ENCODE measurements around the gene TSEN2. TPM values are rescaled to one million over a fixed set of nuclear protein-coding genes. Genes with fewer than 3 reads are reported as not detected.

Gene TSEN2
- total and polyA plus RNA-seq, 2 of the 13 experiments (the other 11 are each of a cell fraction or from before 2014, with no cell fraction given): 11.0 to 17.3 TPM

- TF ChIP-seq HIC2 (CRISPR knock-in tag; IDR thresholded peaks at IDR 0.05; ENCODE audit: low read depth): no peak
Measured at GRCh38 chr3:12472000-12472610, 12.2 kb upstream of the TSEN2 start (continued).

- POLR2A ChIA-PET: no interaction called here
- intact Hi-C loops (cut with micrococcal nuclease; ENCODE audit: unreplicated experiment) (no loop called here), in situ Hi-C loops (cut with HindIII; ENCODE audit: extremely low pct_ligation_motif_present, low pct_unique_long_range_greater_than_20kb) (no loop called here)
- no peak for FAIRE-seq
- no TSS peak for BruUV-seq (replicated peaks)
- ATAC-seq: no peak
- 85% methylated on average over 5 of the region's 5 CpGs for WGBS (ENCODE audit: low lambda C conversion rate)
- H3K9ac ChIP-seq (ENCODE audit: insufficient read depth, low read depth, low read length): no peak overlapping the region
- H2AFZ ChIP-seq (ENCODE audit: low read length): no peak overlapping the region
- H3K4me3 ChIP-seq (replicated peaks in 1 of 3; ENCODE audit: insufficient read depth in 1 of 3, low read depth in 2 of 3, low read length in 3 of 3): no peak overlapping the region
- no peaks in the 10 kb centered on the region for H3K79me2 ChIP-seq (ENCODE audit: insufficient read depth, low read length)
- H3K4me2 ChIP-seq (ENCODE audit: low read depth, low read length): no peak overlapping the region
- no peaks in the 10 kb centered on the region for H3K27me3 ChIP-seq (ENCODE audit: control insufficient read depth in 1 of 2, insufficient read depth in 2 of 2, low read length in 2 of 2)
- no peaks in the 10 kb centered on the region for H3K9me3 ChIP-seq (ENCODE audit: low read length)
- TF ChIP-seq WIZ (CRISPR knock-in tag; IDR thresholded peaks at IDR 0.05) (no peak), SP140L (CRISPR knock-in tag; IDR thresholded peaks at IDR 0.05; ENCODE audit: borderline replicate concordance) (no peak)
- H3K36me3 ChIP-seq (replicated peaks in 1 of 2; ENCODE audit: control insufficient read depth in 1 of 2, insufficient read depth in 2 of 2, low read length in 2 of 2): no peaks in the 10 kb centered on the region
- H4K20me1 ChIP-seq (ENCODE audit: insufficient read depth, low read length): no peaks in the 10 kb centered on the region
- peaks cover 41% of the 10 kb centered on the region for H3K4me1 ChIP-seq (ENCODE audit: insufficient read depth, low read length)
- CTCF ChIA-PET (ENCODE audit: low intra/inter-chr PET ratio, low total read pairs): no interaction called here
- DNase-seq (ENCODE audit: low spot score): no peak
- no peak overlapping the region for H3K27ac ChIP-seq (ENCODE audit: extremely low read length, insufficient read depth, low read length)
Measured at GRCh38 chr3:12472796-12473195, 11.5 kb upstream of the TSEN2 start.

GRCh38 chr3:12473511-12473910 lies 10.8 kb upstream of the TSEN2 start:
- intact Hi-C loops (cut with micrococcal nuclease; ENCODE audit: unreplicated experiment) (no loop called here), in situ Hi-C loops (cut with HindIII; ENCODE audit: extremely low pct_ligation_motif_present, low pct_unique_long_range_greater_than_20kb) (no loop called here)
- Histone ChIP-seq H3K9ac (ENCODE audit: insufficient read depth, low read depth, low read length) (no peak overlapping the region), H3K27ac (ENCODE audit: extremely low read length, insufficient read depth, low read length) (no peak overlapping the region), H3K9me3 (ENCODE audit: low read length) (no peaks in the 10 kb centered on the region), H3K4me3 (replicated peaks in 1 of 3; ENCODE audit: insufficient read depth in 1 of 3, low read depth in 2 of 3, low read length in 3 of 3) (no peak overlapping the region), H3K27me3 (ENCODE audit: control insufficient read depth in 1 of 2, insufficient read depth in 2 of 2, low read length in 2 of 2) (no peaks in the 10 kb centered on the region), H3K4me1 (ENCODE audit: insufficient read depth, low read length) (peaks cover 45% of the 10 kb centered on the region), H3K79me2 (ENCODE audit: insufficient read depth, low read length) (no peaks in the 10 kb centered on the region), H4K20me1 (ENCODE audit: insufficient read depth, low read length) (no peaks in the 10 kb centered on the region), H2AFZ (ENCODE audit: low read length) (no peak overlapping the region), H3K36me3 (replicated peaks in 1 of 2; ENCODE audit: control insufficient read depth in 1 of 2, insufficient read depth in 2 of 2, low read length in 2 of 2) (no peaks in the 10 kb centered on the region), H3K4me2 (ENCODE audit: low read depth, low read length) (no peak overlapping the region)
- TF ChIP-seq E2F5 (CRISPR knock-in tag; conservative IDR thresholded peaks at IDR 0.05) (no peak), SP1 (IDR thresholded peaks at IDR 0.05) (no peak), SP1 (CRISPR knock-in tag; IDR thresholded peaks at IDR 0.05) (no peak), MXD3 (CRISPR knock-in tag; IDR thresholded peaks at IDR 0.05) (no peak), CCDC6 (CRISPR knock-in tag; IDR thresholded peaks at IDR 0.05) (no peak), ZNF691 (CRISPR knock-in tag; IDR thresholded peaks at IDR 0.05; ENCODE audit: borderline replicate concordance, low read depth) (no peak)
- 87% methylated on average over 9 of the region's 9 CpGs for WGBS (ENCODE audit: low lambda C conversion rate)
- FAIRE-seq (no peak), DNase-seq (ENCODE audit: low spot score) (no peak), ATAC-seq (no peak)
- BruUV-seq (replicated peaks): no TSS peak
- POLR2A ChIA-PET: no interaction called here
- CTCF ChIA-PET (ENCODE audit: low intra/inter-chr PET ratio, low total read pairs): no interaction called here
